ENCODE measurements around the gene SLIT3.

DNA sequence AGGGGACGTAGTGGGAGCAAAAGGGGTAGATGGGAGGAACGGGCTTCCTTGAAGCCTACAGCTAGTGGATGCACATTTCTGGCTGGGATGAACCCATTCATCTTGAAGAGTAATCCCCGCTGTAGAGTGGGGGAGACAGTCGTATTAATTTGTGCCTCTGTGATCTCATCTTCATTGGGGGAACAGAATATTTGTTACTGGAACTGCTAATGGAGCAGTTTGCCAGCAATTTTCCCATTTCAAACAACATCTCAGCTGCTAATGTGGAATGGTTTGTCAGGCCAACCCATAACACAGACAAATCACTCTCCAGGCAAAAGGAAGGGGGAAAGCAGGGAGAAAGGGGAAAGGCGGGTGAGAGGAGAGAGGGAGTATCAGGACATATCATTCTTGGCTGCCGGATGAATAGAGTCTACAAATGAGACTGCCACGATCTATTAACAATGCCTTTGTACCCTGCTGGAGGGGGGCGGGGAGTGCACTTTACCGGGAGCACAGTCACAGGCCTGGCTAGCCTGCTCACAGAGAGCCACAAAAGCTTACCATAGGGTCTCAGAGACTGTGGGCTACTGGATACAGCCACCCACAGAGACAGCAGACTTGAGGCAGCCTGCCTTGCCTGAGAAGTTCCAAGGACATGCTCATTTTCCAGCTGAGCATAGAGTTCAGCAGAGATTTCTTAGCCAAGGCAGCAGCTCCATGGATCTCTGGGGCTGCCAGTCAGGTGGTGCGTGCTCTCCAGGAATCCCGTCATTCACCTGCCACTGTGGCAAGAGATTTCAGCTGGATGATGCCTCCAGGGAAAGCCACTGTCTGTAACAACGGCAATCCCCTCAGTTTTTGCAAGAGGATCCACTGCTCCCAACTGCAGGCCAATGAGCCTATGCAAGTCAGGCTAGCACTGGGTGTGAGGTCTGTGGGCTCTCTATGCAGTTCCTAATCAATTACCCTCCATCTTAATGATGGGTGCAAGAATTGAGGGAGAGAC lies 504.1 kb downstream of the SLIT3 start:
- TF ChIP-seq, protein P1, sequence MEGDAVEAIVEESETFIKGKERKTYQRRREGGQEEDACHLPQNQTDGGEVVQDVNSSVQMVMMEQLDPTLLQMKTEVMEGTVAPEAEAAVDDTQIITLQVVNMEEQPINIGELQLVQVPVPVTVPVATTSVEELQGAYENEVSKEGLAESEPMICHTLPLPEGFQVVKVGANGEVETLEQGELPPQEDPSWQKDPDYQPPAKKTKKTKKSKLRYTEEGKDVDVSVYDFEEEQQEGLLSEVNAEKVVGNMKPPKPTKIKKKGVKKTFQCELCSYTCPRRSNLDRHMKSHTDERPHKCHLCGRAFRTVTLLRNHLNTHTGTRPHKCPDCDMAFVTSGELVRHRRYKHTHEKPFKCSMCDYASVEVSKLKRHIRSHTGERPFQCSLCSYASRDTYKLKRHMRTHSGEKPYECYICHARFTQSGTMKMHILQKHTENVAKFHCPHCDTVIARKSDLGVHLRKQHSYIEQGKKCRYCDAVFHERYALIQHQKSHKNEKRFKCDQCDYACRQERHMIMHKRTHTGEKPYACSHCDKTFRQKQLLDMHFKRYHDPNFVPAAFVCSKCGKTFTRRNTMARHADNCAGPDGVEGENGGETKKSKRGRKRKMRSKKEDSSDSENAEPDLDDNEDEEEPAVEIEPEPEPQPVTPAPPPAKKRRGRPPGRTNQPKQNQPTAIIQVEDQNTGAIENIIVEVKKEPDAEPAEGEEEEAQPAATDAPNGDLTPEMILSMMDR (conservative IDR thresholded peaks at IDR 0.05; ENCODE audit: low read depth in 2 of 2), result no peak
- TF ChIP-seq POLR2AphosphoS5 (IDR thresholded peaks at IDR 0.05; ENCODE audit: low read depth) (no peak), EZH2 (IDR thresholded peaks at IDR 0.05; ENCODE audit: low read depth, unreplicated experiment) (no peak), NANOG (IDR thresholded peaks at IDR 0.05; ENCODE audit: borderline replicate concordance) (no peak)
- TF ChIP-seq, protein P2, sequence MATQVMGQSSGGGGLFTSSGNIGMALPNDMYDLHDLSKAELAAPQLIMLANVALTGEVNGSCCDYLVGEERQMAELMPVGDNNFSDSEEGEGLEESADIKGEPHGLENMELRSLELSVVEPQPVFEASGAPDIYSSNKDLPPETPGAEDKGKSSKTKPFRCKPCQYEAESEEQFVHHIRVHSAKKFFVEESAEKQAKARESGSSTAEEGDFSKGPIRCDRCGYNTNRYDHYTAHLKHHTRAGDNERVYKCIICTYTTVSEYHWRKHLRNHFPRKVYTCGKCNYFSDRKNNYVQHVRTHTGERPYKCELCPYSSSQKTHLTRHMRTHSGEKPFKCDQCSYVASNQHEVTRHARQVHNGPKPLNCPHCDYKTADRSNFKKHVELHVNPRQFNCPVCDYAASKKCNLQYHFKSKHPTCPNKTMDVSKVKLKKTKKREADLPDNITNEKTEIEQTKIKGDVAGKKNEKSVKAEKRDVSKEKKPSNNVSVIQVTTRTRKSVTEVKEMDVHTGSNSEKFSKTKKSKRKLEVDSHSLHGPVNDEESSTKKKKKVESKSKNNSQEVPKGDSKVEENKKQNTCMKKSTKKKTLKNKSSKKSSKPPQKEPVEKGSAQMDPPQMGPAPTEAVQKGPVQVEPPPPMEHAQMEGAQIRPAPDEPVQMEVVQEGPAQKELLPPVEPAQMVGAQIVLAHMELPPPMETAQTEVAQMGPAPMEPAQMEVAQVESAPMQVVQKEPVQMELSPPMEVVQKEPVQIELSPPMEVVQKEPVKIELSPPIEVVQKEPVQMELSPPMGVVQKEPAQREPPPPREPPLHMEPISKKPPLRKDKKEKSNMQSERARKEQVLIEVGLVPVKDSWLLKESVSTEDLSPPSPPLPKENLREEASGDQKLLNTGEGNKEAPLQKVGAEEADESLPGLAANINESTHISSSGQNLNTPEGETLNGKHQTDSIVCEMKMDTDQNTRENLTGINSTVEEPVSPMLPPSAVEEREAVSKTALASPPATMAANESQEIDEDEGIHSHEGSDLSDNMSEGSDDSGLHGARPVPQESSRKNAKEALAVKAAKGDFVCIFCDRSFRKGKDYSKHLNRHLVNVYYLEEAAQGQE (IDR thresholded peaks at IDR 0.05; ENCODE audit: unreplicated experiment), result no peak
- TF ChIP-seq, protein P3, sequence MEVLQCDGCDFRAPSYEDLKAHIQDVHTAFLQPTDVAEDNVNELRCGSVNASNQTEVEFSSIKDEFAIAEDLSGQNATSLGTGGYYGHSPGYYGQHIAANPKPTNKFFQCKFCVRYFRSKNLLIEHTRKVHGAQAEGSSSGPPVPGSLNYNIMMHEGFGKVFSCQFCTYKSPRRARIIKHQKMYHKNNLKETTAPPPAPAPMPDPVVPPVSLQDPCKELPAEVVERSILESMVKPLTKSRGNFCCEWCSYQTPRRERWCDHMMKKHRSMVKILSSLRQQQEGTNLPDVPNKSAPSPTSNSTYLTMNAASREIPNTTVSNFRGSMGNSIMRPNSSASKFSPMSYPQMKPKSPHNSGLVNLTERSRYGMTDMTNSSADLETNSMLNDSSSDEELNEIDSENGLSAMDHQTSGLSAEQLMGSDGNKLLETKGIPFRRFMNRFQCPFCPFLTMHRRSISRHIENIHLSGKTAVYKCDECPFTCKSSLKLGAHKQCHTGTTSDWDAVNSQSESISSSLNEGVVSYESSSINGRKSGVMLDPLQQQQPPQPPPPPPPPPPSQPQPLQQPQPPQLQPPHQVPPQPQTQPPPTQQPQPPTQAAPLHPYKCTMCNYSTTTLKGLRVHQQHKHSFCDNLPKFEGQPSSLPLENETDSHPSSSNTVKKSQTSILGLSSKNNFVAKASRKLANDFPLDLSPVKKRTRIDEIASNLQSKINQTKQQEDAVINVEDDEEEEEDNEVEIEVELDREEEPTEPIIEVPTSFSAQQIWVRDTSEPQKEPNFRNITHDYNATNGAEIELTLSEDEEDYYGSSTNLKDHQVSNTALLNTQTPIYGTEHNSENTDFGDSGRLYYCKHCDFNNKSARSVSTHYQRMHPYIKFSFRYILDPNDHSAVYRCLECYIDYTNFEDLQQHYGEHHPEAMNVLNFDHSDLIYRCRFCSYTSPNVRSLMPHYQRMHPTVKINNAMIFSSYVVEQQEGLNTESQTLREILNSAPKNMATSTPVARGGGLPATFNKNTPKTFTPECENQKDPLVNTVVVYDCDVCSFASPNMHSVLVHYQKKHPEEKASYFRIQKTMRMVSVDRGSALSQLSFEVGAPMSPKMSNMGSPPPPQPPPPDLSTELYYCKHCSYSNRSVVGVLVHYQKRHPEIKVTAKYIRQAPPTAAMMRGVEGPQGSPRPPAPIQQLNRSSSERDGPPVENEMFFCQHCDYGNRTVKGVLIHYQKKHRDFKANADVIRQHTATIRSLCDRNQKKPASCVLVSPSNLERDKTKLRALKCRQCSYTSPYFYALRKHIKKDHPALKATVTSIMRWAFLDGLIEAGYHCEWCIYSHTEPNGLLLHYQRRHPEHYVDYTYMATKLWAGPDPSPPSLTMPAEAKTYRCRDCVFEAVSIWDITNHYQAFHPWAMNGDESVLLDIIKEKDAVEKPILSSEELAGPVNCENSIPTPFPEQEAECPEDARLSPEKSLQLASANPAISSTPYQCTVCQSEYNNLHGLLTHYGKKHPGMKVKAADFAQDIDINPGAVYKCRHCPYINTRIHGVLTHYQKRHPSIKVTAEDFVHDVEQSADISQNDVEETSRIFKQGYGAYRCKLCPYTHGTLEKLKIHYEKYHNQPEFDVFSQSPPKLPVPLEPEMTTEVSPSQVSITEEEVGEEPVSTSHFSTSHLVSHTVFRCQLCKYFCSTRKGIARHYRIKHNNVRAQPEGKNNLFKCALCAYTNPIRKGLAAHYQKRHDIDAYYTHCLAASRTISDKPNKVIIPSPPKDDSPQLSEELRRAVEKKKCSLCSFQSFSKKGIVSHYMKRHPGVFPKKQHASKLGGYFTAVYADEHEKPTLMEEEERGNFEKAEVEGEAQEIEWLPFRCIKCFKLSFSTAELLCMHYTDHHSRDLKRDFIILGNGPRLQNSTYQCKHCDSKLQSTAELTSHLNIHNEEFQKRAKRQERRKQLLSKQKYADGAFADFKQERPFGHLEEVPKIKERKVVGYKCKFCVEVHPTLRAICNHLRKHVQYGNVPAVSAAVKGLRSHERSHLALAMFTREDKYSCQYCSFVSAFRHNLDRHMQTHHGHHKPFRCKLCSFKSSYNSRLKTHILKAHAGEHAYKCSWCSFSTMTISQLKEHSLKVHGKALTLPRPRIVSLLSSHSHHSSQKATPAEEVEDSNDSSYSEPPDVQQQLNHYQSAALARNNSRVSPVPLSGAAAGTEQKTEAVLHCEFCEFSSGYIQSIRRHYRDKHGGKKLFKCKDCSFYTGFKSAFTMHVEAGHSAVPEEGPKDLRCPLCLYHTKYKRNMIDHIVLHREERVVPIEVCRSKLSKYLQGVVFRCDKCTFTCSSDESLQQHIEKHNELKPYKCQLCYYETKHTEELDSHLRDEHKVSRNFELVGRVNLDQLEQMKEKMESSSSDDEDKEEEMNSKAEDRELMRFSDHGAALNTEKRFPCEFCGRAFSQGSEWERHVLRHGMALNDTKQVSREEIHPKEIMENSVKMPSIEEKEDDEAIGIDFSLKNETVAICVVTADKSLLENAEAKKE (CRISPR knock-in tag; IDR thresholded peaks at IDR 0.05), result no peak

All from GM23338 (cell line).